ENCODE data around the gene RAB33A.

Gene RAB33A

GRCh38 chrX:130179170-130179569, 7.4 kb downstream of the RAB33A start:
- H3K4me1 Mint-ChIP-seq: peaks cover 15% of the 10 kb centered on the region

GRCh38 chrX:130179579-130180215, 7.9 kb downstream of the RAB33A start:
- H3K4me3 Mint-ChIP-seq: no peak overlapping the region
- peaks cover 14% of the 10 kb centered on the region for H3K4me1 Mint-ChIP-seq
- no peaks in the 10 kb centered on the region for H3K36me3 Mint-ChIP-seq (ENCODE audit: low read depth)
- TF ChIP-seq CTCF (IDR thresholded peaks at IDR 0.05; ENCODE audit: unreplicated experiment in 3 of 3): no peak
- H3K27ac Mint-ChIP-seq: peak overlapping the region in 2 of 3 experiments; percentile 23 to 29
- peaks cover 7% of the 10 kb centered on the region for H3K9me3 Mint-ChIP-seq
- peaks cover 4% of the 10 kb centered on the region for H3K27me3 Mint-ChIP-seq (ENCODE audit: low read depth)

More at GRCh38 chrX:130179170-130179569, 7.4 kb downstream of the RAB33A start:
- Mint-ChIP-seq H3K27me3 (ENCODE audit: low read depth) (peaks cover 2% of the 10 kb centered on the region), H3K9me3 (peaks cover 5% of the 10 kb centered on the region), H3K4me3 (no peak overlapping the region), H3K36me3 (ENCODE audit: low read depth) (no peaks in the 10 kb centered on the region), H3K27ac (peak overlapping the region in 2 of 3 experiments; percentile 23 to 29)
- no peak for TF ChIP-seq CTCF (IDR thresholded peaks at IDR 0.05; ENCODE audit: unreplicated experiment in 3 of 3)

GRCh38 chrX:130184168-130184567, 12.4 kb downstream of the RAB33A start:
- Mint-ChIP-seq H3K27ac (no peak overlapping the region), H3K4me1 (peaks cover 15% of the 10 kb centered on the region)

GRCh38 chrX:130184857-130185256, 13.1 kb downstream of the RAB33A start:
- Mint-ChIP-seq H3K27ac (no peak overlapping the region), H3K4me3 (no peak overlapping the region), H3K27me3 (ENCODE audit: low read depth) (peaks cover 4% of the 10 kb centered on the region), H3K36me3 (ENCODE audit: low read depth) (no peaks in the 10 kb centered on the region), H3K4me1 (peaks cover 8% of the 10 kb centered on the region), H3K9me3 (peaks cover 8% of the 10 kb centered on the region)
- TF ChIP-seq CTCF (IDR thresholded peaks at IDR 0.05; ENCODE audit: unreplicated experiment in 3 of 3): no peak

More at GRCh38 chrX:130184168-130184567, 12.4 kb downstream of the RAB33A start:
- TF ChIP-seq CTCF (IDR thresholded peaks at IDR 0.05; ENCODE audit: unreplicated experiment in 3 of 3): no peak
- peaks cover 10% of the 10 kb centered on the region for H3K9me3 Mint-ChIP-seq
- H3K36me3 Mint-ChIP-seq (ENCODE audit: low read depth): no peaks in the 10 kb centered on the region
- no peak overlapping the region for H3K4me3 Mint-ChIP-seq
- H3K27me3 Mint-ChIP-seq (ENCODE audit: low read depth): peaks cover 4% of the 10 kb centered on the region

GRCh38 chrX:130186651-130187050, 14.9 kb downstream of the RAB33A start:
- peak overlapping the region in 2 of 3 experiments; percentile 21 to 74 for H3K27ac Mint-ChIP-seq
- no peak overlapping the region for H3K4me3 Mint-ChIP-seq

More at GRCh38 chrX:130186651-130187050, 14.9 kb downstream of the RAB33A start:
- no peaks in the 10 kb centered on the region for H3K36me3 Mint-ChIP-seq (ENCODE audit: low read depth)
- peaks cover 7% of the 10 kb centered on the region for H3K9me3 Mint-ChIP-seq
- H3K4me1 Mint-ChIP-seq: peaks cover 6% of the 10 kb centered on the region
- TF ChIP-seq CTCF (IDR thresholded peaks at IDR 0.05; ENCODE audit: unreplicated experiment in 3 of 3): no peak
- peaks cover 4% of the 10 kb centered on the region for H3K27me3 Mint-ChIP-seq (ENCODE audit: low read depth)

All from nephron (organoid).